Liver (tissue), 9 donors: ENCODE measurements around the gene TOP1. TPM values are rescaled to one million over a fixed set of nuclear protein-coding genes. Genes with fewer than 3 reads are reported as not detected.

Source experiments
- DNase-seq: peaks from one replicate; pipeline ENCODE4 v3.0.0-alpha.2; 2017; ENCODE audit warnings: low spot score
- H3K27ac ChIP-seq, 2 donors: one replicate each; pipeline ENCODE4 v1.7.0; 2013; ENCODE audit warnings: inconsistent platforms in 2 of 2, low read length in 2 of 2, control low read depth in 1 of 2, low read depth in 1 of 2, mild to moderate bottlenecking in 1 of 2
- H3K27me3 ChIP-seq, 4 donors: one replicate each; pipeline versions ENCODE4 v1.6.1 to v1.7.0; 2013; ENCODE audit warnings: low read length in 3 of 4, inconsistent platforms in 1 of 4, mild to moderate bottlenecking in 1 of 4, moderate library complexity in 1 of 4; ENCODE audit not compliant: control insufficient read depth in 4 of 4, insufficient read depth in 4 of 4
- H3K36me3 ChIP-seq, 4 donors: one replicate each; pipeline versions ENCODE4 v1.6.1 to v1.7.0; 2013; ENCODE audit warnings: low read length in 3 of 4, mild to moderate bottlenecking in 3 of 4, low read depth in 1 of 4, moderate library complexity in 1 of 4; ENCODE audit not compliant: control insufficient read depth in 4 of 4, insufficient read depth in 3 of 4
- H3K4me1 ChIP-seq, 4 donors: one replicate each; pipeline versions ENCODE4 v1.6.1 to v1.7.0; 2013; ENCODE audit warnings: low read length in 3 of 4, mild to moderate bottlenecking in 3 of 4, moderate library complexity in 1 of 4; ENCODE audit not compliant: control insufficient read depth in 4 of 4, insufficient read depth in 4 of 4
- H3K4me3 ChIP-seq, 3 donors: one replicate each; pipeline versions ENCODE4 v1.6.1 to v1.7.0; 2013; ENCODE audit warnings: low read length in 3 of 3, control low read depth in 1 of 3, low read depth in 1 of 3, mild to moderate bottlenecking in 1 of 3
- H3K9ac ChIP-seq, 2 donors: one replicate each; pipeline ENCODE4 v1.7.0; 2013; ENCODE audit warnings: low read length in 2 of 2, mild to moderate bottlenecking in 2 of 2, moderate library complexity in 2 of 2, control low read depth in 1 of 2, low read depth in 1 of 2
- H3K9me3 ChIP-seq, 4 donors: one replicate each; pipeline versions ENCODE4 v1.6.1 to v1.7.0; 2013; ENCODE audit warnings: low read length in 3 of 4; ENCODE audit not compliant: control insufficient read depth in 4 of 4
- EGR1 ChIP-seq, 2 donors: IDR thresholded peaks; 2 replicates each; pipeline ENCODE4 v1.6.1; 2016 to 2018; ENCODE audit warnings: antibody characterized with exemption in 2 of 2, low read depth in 2 of 2
- GABPA ChIP-seq, 2 donors: IDR thresholded peaks in 1 of 2; conservative IDR thresholded peaks in 1 of 2; 2 replicates each; pipeline ENCODE4 v1.6.1; 2016; ENCODE audit warnings: antibody characterized with exemption in 2 of 2, mild to moderate bottlenecking in 1 of 2, moderate library complexity in 1 of 2
- HNF4A ChIP-seq, 2 donors: conservative IDR thresholded peaks; 2 replicates each; pipeline ENCODE4 v1.6.1; 2016; ENCODE audit warnings: antibody characterized with exemption in 2 of 2, mild to moderate bottlenecking in 2 of 2
- HNF4G ChIP-seq: IDR thresholded peaks from 2 replicates; pipeline ENCODE4 v1.6.1; 2016; ENCODE audit warnings: antibody characterized with exemption
- JUND ChIP-seq, 2 donors: IDR thresholded peaks; 2 replicates each; pipeline ENCODE4 v1.6.1; 2016; ENCODE audit warnings: antibody characterized with exemption in 2 of 2
- MAX ChIP-seq: IDR thresholded peaks from 2 replicates; pipeline ENCODE4 v1.6.1; 2016; ENCODE audit warnings: antibody characterized with exemption
- NR2F2 ChIP-seq: IDR thresholded peaks from 2 replicates; pipeline ENCODE4 v1.6.1; 2016; ENCODE audit warnings: antibody characterized with exemption
- RAD21 ChIP-seq, 2 donors: IDR thresholded peaks; 2 replicates each; pipeline ENCODE4 v1.6.1; 2016; ENCODE audit warnings: antibody characterized with exemption in 2 of 2, mild to moderate bottlenecking in 2 of 2
- RXRA ChIP-seq, 2 donors: IDR thresholded peaks; 2 replicates each; pipeline ENCODE4 v1.6.1; 2017 to 2018; ENCODE audit warnings: antibody characterized with exemption in 2 of 2, mild to moderate bottlenecking in 1 of 2
- SP1 ChIP-seq: IDR thresholded peaks from 2 replicates; pipeline ENCODE4 v1.6.1; 2018; ENCODE audit warnings: antibody characterized with exemption, mild to moderate bottlenecking
- TAF1 ChIP-seq: conservative IDR thresholded peaks from 2 replicates; pipeline ENCODE4 v1.6.1; 2016; ENCODE audit warnings: antibody characterized with exemption, mild to moderate bottlenecking
- WGBS: extraction: QIAGEN DNeasy Blood & Tissue Kit; methylation state at CpG from one replicate; pipeline ENCODE4 v1.1.7; 2013; 5-methylcytosine and 5-hydroxymethylcytosine counted together
- polyA plus RNA-seq, 2 donors: library from polyadenylated mRNA; stranded (reverse) in 1 of 2; unstranded in 1 of 2; fragments of 200-250 nt in 1 of 2; fragments of >200 nt in 1 of 2; fragmentation: Nextera tagmentation in 1 of 2; extraction: Ambion mirVana in 1 of 2; gene quantifications; one replicate each; pipeline versions ENCODE4 v1.2.1 to v1.2.3, GENCODE V29; 2013 to 2015
- total RNA-seq, 2 donors: library from RNA; depleted of rRNA; stranded (reverse); fragments of >200 nt; gene quantifications; one replicate each; pipeline ENCODE4 v1.2.3, GENCODE V29; 2014
- TF ChIP-seq, protein P1 (sequence below): IDR thresholded peaks from 2 replicates; pipeline ENCODE4 v1.6.1; 2016; ENCODE audit warnings: antibody characterized with exemption
- TF ChIP-seq, protein P2 (sequence below): IDR thresholded peaks from 2 replicates; pipeline ENCODE4 v1.6.1; 2016; ENCODE audit warnings: antibody characterized with exemption, mild to moderate bottlenecking
- donor health status: healthy.
- donor health status: healthy.
- donor health status: healthy.
- donor health status: healthy.
- donor health status: healthy.

Gene TOP1
- total and polyA plus RNA-seq, 4 donors, result 13.7 to 62.1 (median 19.4) TPM

DNA sequence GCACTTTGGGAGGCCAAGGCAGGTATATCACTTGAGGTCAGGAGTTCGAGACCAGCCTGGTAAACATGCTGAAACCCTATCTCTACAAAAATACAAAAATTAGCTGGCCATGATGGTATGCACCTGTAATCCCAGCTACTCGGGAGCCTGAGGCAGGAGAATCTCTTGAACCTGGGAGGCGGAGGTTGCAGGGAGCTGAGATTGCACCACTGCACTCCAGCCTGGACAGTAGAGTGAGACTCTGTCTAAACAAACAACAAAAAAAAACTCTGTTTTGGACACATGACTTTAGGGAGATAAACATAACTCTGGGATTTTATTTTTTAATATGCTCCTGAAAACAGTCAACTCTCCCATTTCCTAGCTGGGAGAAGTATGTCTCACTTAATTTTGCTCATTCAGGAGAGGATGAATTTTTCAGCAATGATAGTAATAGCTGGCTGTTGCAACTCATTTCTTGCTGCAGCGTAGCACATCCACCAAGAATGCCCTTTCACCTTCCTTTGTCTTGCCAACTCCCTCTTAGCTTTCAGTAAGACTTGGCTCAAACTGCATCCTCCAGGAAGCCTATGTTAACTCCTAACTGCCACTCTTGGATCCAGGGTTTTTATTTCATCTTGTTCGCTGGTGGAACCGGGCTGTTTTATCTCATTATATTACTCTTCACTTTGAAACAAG, 24.3 kb downstream of the TOP1 start:
- H3K36me3 ChIP-seq, result no peaks in the 10 kb centered on the region
- no peak overlapping the region for H3K27ac ChIP-seq
- no peak overlapping the region for H3K4me3 ChIP-seq
- DNase-seq, result no peak
- H3K9me3 ChIP-seq, result no peaks in the 10 kb centered on the region
- 77% methylated on average over 6 of the region's 6 CpGs for WGBS
- no peak overlapping the region for H3K9ac ChIP-seq
- no peaks in the 10 kb centered on the region for H3K27me3 ChIP-seq
- H3K4me1 ChIP-seq, result peaks cover 6 to 41% (median 16%) of the 10 kb centered on the region in 4 donors
- TF ChIP-seq, protein P1, sequence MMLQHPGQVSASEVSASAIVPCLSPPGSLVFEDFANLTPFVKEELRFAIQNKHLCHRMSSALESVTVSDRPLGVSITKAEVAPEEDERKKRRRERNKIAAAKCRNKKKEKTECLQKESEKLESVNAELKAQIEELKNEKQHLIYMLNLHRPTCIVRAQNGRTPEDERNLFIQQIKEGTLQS, result no peak
- TF ChIP-seq SP1, result no peak
- no peak for TF ChIP-seq JUND (IDR thresholded peaks at IDR 0.05)
- TF ChIP-seq, protein P2, sequence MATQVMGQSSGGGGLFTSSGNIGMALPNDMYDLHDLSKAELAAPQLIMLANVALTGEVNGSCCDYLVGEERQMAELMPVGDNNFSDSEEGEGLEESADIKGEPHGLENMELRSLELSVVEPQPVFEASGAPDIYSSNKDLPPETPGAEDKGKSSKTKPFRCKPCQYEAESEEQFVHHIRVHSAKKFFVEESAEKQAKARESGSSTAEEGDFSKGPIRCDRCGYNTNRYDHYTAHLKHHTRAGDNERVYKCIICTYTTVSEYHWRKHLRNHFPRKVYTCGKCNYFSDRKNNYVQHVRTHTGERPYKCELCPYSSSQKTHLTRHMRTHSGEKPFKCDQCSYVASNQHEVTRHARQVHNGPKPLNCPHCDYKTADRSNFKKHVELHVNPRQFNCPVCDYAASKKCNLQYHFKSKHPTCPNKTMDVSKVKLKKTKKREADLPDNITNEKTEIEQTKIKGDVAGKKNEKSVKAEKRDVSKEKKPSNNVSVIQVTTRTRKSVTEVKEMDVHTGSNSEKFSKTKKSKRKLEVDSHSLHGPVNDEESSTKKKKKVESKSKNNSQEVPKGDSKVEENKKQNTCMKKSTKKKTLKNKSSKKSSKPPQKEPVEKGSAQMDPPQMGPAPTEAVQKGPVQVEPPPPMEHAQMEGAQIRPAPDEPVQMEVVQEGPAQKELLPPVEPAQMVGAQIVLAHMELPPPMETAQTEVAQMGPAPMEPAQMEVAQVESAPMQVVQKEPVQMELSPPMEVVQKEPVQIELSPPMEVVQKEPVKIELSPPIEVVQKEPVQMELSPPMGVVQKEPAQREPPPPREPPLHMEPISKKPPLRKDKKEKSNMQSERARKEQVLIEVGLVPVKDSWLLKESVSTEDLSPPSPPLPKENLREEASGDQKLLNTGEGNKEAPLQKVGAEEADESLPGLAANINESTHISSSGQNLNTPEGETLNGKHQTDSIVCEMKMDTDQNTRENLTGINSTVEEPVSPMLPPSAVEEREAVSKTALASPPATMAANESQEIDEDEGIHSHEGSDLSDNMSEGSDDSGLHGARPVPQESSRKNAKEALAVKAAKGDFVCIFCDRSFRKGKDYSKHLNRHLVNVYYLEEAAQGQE, result no peak
- peak; percentile 70 for TF ChIP-seq NR2F2
- no peak for TF ChIP-seq MAX
- TF ChIP-seq HNF4G, result no peak

- Histone ChIP-seq H3K27me3 (no peaks in the 10 kb centered on the region), H3K36me3 (no peaks in the 10 kb centered on the region), H3K4me3 (no peak overlapping the region), H3K27ac (no peak overlapping the region), H3K9ac (no peak overlapping the region), H3K4me1 (peaks cover 6 to 30% (median 16%) of the 10 kb centered on the region in 4 donors), H3K9me3 (no peaks in the 10 kb centered on the region)
- 91% methylated on average over 10 of the region's 10 CpGs for WGBS
- TF ChIP-seq JUND (IDR thresholded peaks at IDR 0.05) (no peak), HNF4A (conservative IDR thresholded peaks at IDR 0.05) (no peak), RXRA (IDR thresholded peaks at IDR 0.05) (no peak), RAD21 (IDR thresholded peaks at IDR 0.05) (no peak), TAF1 (no peak), GABPA (IDR thresholded peaks at IDR 0.05 in 1 of 2, conservative IDR thresholded peaks at IDR 0.05 in 1 of 2) (no peak), SP1 (no peak), HNF4G (no peak), EGR1 (IDR thresholded peaks at IDR 0.05; ENCODE audit: low read depth in 2 of 2) (no peak)
- TF ChIP-seq, protein P1, result no peak
- DNase-seq, result no peak
These were observed 25.6 kb downstream of the TOP1 start for GRCh38 chr20:41054070-41054846.
